NK-92 (cell line): ENCODE measurements around the gene DNAAF1.
"Not testable (repeated sequence)": the region's sequence is repeated elsewhere in the genome, so short reads cannot be mapped to it uniquely, and the experiment has no call there.

Source experiments
- DNase-seq: peaks from one replicate; lab custom pipeline; 2025; ENCODE audit not compliant: unreplicated experiment; lab: John Stamatoyannopoulos, UW

Gene DNAAF1

GRCh38 chr16:84182680-84183571 lies 37.8 kb downstream of the DNAAF1 start:
- DNase-seq, result no peak

- DNase-seq, result no peak
Measured at GRCh38 chr16:84183572-84183875, 38.4 kb downstream of the DNAAF1 start.

- no peak for DNase-seq
Measured at GRCh38 chr16:84183911-84184591, 38.9 kb downstream of the DNAAF1 start.

GRCh38 chr16:84184775-84185174 lies 39.7 kb downstream of the DNAAF1 start:
- DNase-seq, result no peak

GRCh38 chr16:84186685-84187437 lies 41.8 kb downstream of the DNAAF1 start, which contains the start of gene TAF1C:
Gene TAF1C (minus strand): TSS chr16:84187057. CDS start chr16:84184988, 2,069 bp downstream.
- DNase-seq, result peak; percentile 57

- DNase-seq, result no peak
Measured at GRCh38 chr16:84190731-84191388, 45.8 kb downstream of the DNAAF1 start, which contains the start of gene ADAD2. Gene ADAD2 (plus strand): TSS chr16:84191157. CDS start chr16:84191231, 74 bp downstream.

- no peak for DNase-seq
Measured at GRCh38 chr16:84191466-84191865, 46.4 kb downstream of the DNAAF1 start.

GRCh38 chr16:84193480-84193879 lies 48.4 kb downstream of the DNAAF1 start:
- DNase-seq, result no peak

- no peak for DNase-seq
Measured at GRCh38 chr16:84194018-84194417, 48.9 kb downstream of the DNAAF1 start.

GRCh38 chr16:84194470-84195200 lies 49.5 kb downstream of the DNAAF1 start:
- DNase-seq, result no peak

- no peak for DNase-seq
Measured at GRCh38 chr16:84195201-84196093, 50.3 kb downstream of the DNAAF1 start.

- no peak for DNase-seq
Measured at GRCh38 chr16:84196101-84196500, 51.0 kb downstream of the DNAAF1 start.

GRCh38 chr16:84196727-84197394 lies 51.8 kb downstream of the DNAAF1 start:
- no peak for DNase-seq

- no peak for DNase-seq
Measured at GRCh38 chr16:84197466-84198128, 52.5 kb downstream of the DNAAF1 start.

GRCh38 chr16:84198401-84198800 lies 53.3 kb downstream of the DNAAF1 start:
- DNase-seq, result no peak

- no peak for DNase-seq
Measured at GRCh38 chr16:84199097-84199496, 54.0 kb downstream of the DNAAF1 start.

- DNase-seq, result no peak
Measured at GRCh38 chr16:84199861-84200260, 54.8 kb downstream of the DNAAF1 start.

GRCh38 chr16:84204551-84204950 lies 59.4 kb downstream of the DNAAF1 start:
- DNase-seq, result not testable (repeated sequence)
